PFSK-1 (cell line): ENCODE data around the gene SPATA18. TPM values are rescaled to one million over a fixed set of nuclear protein-coding genes. Genes with fewer than 3 reads are reported as not detected.

Source experiments
- FOXP2 ChIP-seq: optimal IDR thresholded peaks from 2 replicates; pipeline ENCODE3; 2011; ENCODE audit warnings: borderline replicate concordance, control low read depth, inconsistent platforms; ENCODE audit not compliant: insufficient read depth; ENCODE audit errors: extremely low read length, extremely low read depth
- POLR2AphosphoS5 ChIP-seq: IDR thresholded peaks from 2 replicates; pipeline ENCODE4 v1.6.1; 2012; ENCODE audit warnings: low read depth, mild to moderate bottlenecking, control low read depth, low read length, moderate library complexity
- SIN3A ChIP-seq: IDR thresholded peaks from 2 replicates; pipeline ENCODE4 v1.6.1; 2012; ENCODE audit warnings: mild to moderate bottlenecking, low read length, moderate library complexity, borderline replicate concordance; ENCODE audit not compliant: insufficient read depth
- TAF1 ChIP-seq: IDR thresholded peaks from 2 replicates; pipeline ENCODE4 v1.6.1; 2012; ENCODE audit warnings: low read length, control low read depth, borderline replicate concordance; ENCODE audit not compliant: insufficient read depth
- polyA plus RNA-seq: library from polyadenylated mRNA; unstranded; fragments of >200 nt; gene quantifications from one replicate; pipeline ENCODE4 v1.2.1, GENCODE V29; 2012; ENCODE audit warnings: low read depth, missing spikeins; ENCODE audit not compliant: insufficient read length
- TF ChIP-seq, protein P1 (sequence below), 2 experiments: IDR thresholded peaks; 2 replicates each; pipeline versions ENCODE4 v1.6.1 to v1.8.0; 2011 to 2012; ENCODE audit warnings: low read depth in 2 of 2, low read length in 2 of 2, control low read depth in 1 of 2, inconsistent platforms in 1 of 2, mild to moderate bottlenecking in 1 of 2, moderate library complexity in 1 of 2; ENCODE audit not compliant: insufficient read depth in 1 of 2

SPATA18 gene, protein sequence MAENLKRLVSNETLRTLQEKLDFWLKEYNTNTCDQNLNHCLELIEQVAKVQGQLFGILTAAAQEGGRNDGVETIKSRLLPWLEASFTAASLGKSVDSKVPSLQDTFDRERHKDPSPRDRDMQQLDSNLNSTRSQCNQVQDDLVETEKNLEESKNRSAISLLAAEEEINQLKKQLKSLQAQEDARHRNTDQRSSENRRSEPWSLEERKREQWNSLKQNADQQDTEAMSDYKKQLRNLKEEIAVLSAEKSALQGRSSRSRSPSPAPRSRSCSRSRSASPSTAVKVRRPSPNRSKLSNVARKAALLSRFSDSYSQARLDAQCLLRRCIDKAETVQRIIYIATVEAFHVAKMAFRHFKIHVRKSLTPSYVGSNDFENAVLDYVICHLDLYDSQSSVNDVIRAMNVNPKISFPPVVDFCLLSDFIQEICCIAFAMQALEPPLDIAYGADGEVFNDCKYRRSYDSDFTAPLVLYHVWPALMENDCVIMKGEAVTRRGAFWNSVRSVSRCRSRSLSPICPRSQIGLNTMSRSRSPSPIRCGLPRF
- not detected for polyA plus RNA-seq

DNA sequence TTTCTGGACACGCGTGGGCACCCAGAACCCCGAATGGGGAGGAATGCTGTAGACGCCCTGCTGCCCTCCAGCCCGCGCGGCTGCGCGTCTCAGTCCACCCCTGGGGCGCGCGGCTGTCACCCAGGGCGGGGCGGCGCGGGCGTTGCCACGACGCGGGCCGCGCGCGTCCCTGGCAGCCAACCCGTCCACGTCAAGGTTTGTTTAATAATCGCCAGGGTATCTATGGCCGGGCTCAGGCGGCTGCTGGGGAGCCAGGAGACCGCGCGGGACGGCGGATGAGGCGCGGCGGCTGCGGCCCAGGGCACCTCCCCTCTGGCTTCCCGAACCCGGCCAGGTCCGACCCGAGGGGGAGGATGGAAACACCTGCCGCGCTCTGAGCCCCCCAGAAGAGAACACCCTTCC, at the start of gene SPATA18:
Gene SPATA18, plus strand, starts transcription at position 92 of the 402 bp plus-strand sequence. CDS start 401 bp downstream, outside the sequence.
- TF ChIP-seq POLR2AphosphoS5 = no peak
- TF ChIP-seq SIN3A = no peak
- no peak for TF ChIP-seq FOXP2
- no peak for TF ChIP-seq TAF1
- TF ChIP-seq, protein P1, sequence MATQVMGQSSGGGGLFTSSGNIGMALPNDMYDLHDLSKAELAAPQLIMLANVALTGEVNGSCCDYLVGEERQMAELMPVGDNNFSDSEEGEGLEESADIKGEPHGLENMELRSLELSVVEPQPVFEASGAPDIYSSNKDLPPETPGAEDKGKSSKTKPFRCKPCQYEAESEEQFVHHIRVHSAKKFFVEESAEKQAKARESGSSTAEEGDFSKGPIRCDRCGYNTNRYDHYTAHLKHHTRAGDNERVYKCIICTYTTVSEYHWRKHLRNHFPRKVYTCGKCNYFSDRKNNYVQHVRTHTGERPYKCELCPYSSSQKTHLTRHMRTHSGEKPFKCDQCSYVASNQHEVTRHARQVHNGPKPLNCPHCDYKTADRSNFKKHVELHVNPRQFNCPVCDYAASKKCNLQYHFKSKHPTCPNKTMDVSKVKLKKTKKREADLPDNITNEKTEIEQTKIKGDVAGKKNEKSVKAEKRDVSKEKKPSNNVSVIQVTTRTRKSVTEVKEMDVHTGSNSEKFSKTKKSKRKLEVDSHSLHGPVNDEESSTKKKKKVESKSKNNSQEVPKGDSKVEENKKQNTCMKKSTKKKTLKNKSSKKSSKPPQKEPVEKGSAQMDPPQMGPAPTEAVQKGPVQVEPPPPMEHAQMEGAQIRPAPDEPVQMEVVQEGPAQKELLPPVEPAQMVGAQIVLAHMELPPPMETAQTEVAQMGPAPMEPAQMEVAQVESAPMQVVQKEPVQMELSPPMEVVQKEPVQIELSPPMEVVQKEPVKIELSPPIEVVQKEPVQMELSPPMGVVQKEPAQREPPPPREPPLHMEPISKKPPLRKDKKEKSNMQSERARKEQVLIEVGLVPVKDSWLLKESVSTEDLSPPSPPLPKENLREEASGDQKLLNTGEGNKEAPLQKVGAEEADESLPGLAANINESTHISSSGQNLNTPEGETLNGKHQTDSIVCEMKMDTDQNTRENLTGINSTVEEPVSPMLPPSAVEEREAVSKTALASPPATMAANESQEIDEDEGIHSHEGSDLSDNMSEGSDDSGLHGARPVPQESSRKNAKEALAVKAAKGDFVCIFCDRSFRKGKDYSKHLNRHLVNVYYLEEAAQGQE (IDR thresholded peaks at IDR 0.05; ENCODE audit: insufficient read depth in 1 of 2, low read depth in 2 of 2, low read length in 2 of 2) = no peak

DNA sequence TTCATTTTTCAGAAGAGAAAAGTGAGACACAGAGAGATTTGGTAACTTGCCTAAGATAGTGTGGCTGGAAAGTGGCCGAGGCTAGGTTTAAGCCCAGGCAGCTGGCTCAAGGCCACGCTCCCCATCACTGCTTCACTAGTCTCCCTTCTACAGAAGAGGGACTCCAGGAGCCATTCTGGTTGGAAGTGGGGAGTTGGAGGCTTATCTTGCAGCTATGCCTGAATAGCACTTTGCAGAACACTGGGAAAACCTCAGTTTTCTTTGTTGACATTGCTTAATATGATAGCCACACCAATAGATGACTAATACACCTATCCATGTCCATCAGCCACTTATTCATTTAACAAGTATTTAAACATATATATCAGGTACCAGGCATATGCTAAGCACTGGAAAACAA, 49.5 kb upstream of the SPATA18 start:
- TF ChIP-seq, protein P1 (IDR thresholded peaks at IDR 0.05; ENCODE audit: insufficient read depth in 1 of 2, low read depth in 2 of 2, low read length in 2 of 2) = no peak
- no peak for TF ChIP-seq FOXP2
- TF ChIP-seq POLR2AphosphoS5 = no peak
- no peak for TF ChIP-seq TAF1
- no peak for TF ChIP-seq SIN3A

DNA sequence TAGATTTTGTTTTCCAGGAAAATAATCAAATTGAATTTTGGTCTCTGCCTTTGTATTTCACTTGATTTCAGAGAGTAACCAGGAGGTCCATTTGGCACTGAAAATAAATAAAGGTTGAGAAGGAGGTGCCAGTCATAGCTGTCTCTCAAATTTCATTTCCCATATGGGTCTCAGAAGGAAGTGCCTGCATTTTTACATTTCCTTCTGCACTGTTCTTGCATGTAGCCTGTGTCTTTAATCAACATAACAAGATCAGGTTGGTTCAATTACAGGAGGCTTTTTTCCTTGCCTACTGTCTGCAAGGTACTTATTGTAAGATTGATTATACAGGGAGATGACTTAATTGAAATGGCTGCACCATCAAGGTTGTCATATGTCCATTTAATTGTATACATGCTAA, 46.7 kb upstream of the SPATA18 start:
- TF ChIP-seq TAF1 = no peak
- TF ChIP-seq, protein P1 (IDR thresholded peaks at IDR 0.05; ENCODE audit: insufficient read depth in 1 of 2, low read depth in 2 of 2, low read length in 2 of 2) = no peak
- no peak for TF ChIP-seq POLR2AphosphoS5
- no peak for TF ChIP-seq SIN3A
- no peak for TF ChIP-seq FOXP2

DNA sequence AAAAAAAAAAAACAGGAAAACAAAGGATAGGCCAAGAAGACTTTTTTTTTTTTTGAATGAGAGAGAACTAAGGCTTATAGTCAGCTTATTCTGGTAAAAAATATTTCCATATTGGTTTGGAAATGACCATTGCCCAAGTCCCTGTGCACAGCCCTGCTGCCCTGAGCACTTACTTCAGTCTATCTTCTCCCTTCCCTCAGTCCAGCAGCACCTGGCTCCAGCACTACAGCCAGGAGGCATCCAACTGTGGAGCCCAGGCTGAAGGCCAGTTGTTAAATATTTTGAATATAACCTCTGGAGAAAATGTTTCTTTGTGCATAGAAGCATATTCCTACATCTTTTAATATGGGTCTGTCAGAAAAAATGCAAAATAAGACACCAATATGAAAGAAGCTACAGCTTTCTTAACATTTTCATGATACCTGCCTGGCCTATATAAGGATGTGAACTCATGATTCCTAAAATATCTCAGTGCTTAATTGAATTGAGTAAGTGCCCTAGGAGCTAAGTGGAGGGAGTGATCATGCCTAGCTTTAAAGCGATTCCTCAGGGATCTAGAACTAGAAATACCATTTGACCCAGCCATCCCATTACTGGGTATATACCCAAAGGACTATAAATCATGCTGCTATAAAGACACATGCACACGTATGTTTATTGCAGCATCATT, 45.4 kb upstream of the SPATA18 start:
- no peak for TF ChIP-seq TAF1
- TF ChIP-seq, protein P1 (IDR thresholded peaks at IDR 0.05; ENCODE audit: insufficient read depth in 1 of 2, low read depth in 2 of 2, low read length in 2 of 2) = no peak
- no peak for TF ChIP-seq FOXP2
- TF ChIP-seq SIN3A = no peak
- TF ChIP-seq POLR2AphosphoS5 = no peak
